KBM-7 (cell line): ENCODE results near the gene SYAP1.
"Not testable (repeated sequence)": the region's sequence is repeated elsewhere in the genome, so short reads cannot be mapped to it uniquely, and the experiment has no call there.

Experiments
- DNase-seq: peaks from one replicate; pipeline ENCODE4 v3.0.0-alpha.2; 2015
- in situ Hi-C: fragments of 300-500 bp; cut with MboI; formaldehyde crosslinking; loops from 2 replicates; pipeline ENCODE4 v1.14.3; 2020; ENCODE audit warnings: low sequenced_read_pairs, low pct_unique_long_range_greater_than_20kb, mixed read lengths

The SYAP1 gene

DNA sequence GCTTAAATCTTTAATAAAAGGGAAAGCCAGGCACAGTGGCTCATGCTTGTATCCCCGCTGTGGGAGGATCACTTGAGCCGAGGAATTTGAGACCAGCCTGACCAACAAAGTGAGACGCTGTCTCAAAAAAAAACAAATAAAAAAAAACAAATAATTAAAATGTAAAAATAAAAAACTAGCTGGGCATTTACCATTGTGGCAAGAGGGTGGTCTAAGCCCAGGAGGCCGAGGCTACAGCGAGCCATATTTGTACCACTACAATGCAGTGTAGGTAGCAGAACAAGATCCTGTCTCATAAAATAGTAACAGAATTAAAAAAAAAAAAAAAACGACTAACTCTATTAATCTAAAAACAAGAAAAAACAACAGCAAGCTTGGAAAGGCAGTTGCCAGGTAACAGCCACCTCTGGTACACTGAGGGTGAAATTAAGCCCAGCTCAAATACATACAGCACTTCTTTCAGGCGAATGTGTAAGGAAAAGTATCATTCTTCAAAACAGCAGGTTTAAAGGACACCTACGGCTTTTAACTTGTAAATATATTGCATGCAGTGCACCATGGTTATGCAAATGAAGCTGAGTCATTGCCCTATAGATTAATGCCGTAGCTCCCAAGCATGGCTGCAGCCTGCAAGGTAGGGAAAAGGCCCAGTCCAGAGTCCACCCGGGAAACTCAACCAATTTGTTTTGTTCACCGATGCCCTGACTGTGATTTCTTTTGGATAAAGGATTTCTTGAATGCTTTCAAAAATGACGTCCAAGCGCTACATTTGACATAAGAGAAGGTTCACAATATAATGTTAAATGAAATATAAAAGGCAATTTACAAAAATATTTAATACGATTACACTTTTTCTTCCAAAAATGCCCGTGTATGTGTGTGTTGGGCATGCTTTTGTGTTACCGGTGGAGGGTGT, 52.3 kb downstream of the SYAP1 start:
- in situ Hi-C loops, result no loop called here
- DNase-seq, result peak; percentile 7

DNA sequence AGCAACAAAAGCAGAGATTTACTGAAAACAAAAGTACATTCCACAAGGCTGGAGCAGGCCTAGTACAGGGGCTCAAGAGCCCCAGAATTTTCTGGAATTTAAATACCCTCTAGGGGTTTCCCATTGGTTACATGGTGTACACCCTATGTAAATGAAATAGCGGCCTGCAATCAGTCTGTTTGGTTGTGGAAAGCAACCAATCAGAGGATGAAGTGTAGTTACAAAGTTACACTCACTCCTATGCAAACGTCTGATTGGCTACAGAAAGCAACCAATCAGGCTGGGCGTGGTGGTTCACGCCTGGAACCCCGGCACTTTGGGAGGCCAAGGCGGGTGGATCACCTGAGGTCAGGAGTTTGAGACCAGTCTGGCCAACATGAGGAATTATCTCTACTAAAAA, 53.0 kb downstream of the SYAP1 start:
- in situ Hi-C loops, result no loop called here
- no peak for DNase-seq

GRCh38 chrX:16774746-16775145, 55.3 kb downstream of the SYAP1 start:
- in situ Hi-C loops, result no loop called here
- no peak for DNase-seq

GRCh38 chrX:16778545-16778944, 59.1 kb downstream of the SYAP1 start:
- no peak for DNase-seq
- in situ Hi-C loops, result no loop called here

- no peak for DNase-seq
- in situ Hi-C loops, result no loop called here
Measured at GRCh38 chrX:16778993-16779392, 59.6 kb downstream of the SYAP1 start.

- DNase-seq, in situ Hi-C loops: not testable (repeated sequence)
Measured at GRCh38 chrX:16779815-16780214, 60.4 kb downstream of the SYAP1 start.

DNA sequence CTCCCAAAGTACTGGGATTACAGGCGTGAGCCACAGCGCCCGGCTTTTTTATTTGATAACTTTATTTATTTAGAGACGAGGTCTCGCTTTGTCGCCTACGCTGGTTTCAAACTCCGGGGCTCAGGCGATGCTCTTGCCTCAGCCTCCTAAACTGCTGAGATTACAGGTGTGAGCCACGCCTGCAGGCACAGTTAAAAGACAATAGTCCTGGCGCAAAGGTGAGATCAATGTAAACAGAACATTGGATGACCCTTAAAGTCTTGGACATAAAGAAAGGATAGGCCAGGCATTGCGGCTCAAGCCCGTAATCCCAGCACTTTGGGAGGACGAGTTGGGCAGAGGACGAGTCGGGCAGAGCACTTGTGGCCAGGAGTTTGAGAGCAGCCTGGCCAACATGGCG, 64.0 kb downstream of the SYAP1 start:
- no peak for DNase-seq
- in situ Hi-C loops, result no loop called here

GRCh38 chrX:16784440-16784839, 65.0 kb downstream of the SYAP1 start:
- DNase-seq, in situ Hi-C loops: not testable (repeated sequence)

- DNase-seq, result no peak
- in situ Hi-C loops, result no loop called here
Measured at GRCh38 chrX:16785247-16786138, 66.1 kb downstream of the SYAP1 start.

DNA sequence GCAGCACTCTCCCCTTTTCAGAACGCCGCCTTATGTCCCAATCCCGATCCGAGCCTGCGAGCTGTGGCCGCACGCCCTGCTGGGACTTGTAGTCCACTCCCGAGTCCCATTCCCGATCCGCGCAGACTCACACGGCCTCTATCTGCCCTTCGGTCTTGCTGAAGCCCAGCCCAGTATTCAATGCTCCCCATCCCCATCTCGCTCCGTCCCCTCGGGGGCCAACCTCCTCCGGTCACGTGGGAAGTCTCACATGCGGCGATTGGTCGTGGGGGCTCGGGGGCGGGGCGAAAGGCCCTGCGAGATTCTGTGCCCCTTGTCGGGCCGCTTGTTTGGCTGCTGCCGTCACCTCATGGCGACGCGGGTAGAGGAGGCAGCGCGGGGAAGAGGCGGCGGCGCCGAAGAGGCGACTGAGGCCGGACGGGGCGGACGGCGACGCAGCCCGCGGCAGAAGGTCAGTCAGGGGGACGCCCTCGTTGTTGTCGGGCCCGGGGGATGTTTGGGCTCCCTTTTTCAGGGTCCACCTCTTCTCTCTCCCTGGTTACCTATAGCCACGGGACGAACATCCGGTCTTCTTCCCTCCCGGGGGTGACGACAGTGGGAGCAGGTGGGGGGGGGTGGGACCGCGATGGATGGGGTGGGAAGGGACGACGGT, 66.9 kb downstream of the SYAP1 start, which contains the start of gene TXLNG:
TXLNG (plus strand) TSS at position 328 of the 652 bp plus-strand sequence; CDS start at position 350, 22 bp downstream.
- in situ Hi-C loops, result no loop called here
- DNase-seq, result peak; percentile 100

DNA sequence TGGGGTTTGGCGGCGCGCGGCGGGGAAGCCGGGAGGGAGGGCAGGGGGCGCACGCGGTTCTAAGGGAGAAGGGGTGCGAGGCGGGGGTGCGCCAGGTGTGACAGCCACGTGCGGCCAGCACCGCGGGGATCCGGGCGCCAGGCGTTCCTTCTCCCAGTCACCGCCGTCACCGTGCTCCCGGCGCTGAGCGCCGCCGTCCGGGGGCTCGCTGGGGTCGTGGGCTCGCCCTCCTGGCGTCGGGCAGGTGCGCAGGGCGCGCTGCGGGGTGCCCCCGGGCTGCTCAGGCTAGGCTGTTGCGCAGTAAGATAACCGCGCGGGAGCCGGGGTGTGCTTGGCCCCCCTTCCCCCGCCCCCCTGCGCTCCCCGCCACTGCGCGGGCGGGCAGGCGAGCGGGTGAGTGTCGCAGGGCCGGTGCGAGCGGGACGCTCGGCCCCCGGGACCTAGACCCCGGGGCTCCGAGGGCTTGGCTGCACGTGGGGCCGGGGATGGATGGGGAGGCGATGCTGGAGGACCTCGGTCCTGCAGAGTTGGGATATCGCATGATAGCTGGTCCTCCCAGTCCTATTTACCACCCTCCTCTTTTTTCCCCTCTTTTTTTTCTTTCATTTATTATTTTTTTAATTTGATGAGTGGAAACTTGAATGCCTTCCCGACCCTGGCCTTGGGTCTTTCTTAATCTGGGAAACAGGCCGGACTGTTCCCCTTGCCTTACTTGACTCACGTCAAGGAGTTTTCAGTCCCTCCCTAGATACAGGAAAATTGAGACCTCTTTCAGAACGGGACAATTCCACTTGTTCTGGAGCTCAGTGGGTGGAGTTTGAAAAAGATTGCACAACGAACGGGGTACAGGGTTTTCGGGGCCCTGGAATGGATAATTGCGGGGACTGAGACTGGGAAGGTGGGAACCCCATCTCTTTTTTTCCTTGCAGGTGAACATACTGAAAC, 67.7 kb downstream of the SYAP1 start:
- in situ Hi-C loops, result no loop called here
- no peak for DNase-seq

DNA sequence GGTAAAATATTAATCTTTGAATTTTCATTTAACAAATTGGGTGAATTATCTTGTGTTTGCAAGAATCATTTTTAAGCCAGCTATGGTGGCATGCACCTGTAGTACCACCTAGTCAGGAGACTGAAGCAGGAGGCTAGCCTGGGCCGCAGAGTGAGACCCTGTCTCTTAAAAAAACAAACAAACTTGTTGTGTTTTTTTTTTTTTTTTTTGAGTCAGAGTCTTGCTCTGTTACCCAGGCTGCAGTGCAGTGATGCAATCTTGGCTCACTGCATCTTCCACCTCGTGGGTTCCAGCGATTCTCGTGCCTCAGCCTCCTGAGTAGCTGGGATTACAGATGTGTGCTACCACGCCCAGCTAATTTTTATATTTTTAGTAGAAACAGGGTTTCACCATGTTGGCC, 69.1 kb downstream of the SYAP1 start:
- in situ Hi-C loops, result no loop called here
- no peak for DNase-seq

GRCh38 chrX:16796298-16796697, 76.9 kb downstream of the SYAP1 start:
- in situ Hi-C loops, result no loop called here
- no peak for DNase-seq

- DNase-seq, result no peak
- in situ Hi-C loops, result no loop called here
Measured at GRCh38 chrX:16797358-16797757, 77.9 kb downstream of the SYAP1 start.

DNA sequence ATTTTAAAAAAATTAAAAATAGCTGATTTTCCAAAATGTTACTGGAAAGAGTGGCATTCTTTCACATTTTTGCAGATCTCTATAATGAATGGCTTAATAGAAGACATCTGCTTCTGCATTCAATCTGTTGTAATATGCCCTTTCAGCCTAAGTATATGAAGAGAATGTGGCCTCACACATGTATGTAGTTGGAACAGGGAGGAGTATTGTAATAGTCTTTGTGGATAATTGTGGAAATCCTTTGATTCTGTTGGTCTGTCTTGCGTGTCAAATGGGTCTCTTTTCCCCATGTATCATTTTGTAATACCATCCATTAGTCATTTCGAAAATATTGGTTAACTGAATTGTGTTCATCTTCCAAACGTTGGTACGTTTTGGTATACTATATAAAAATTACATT, 78.4 kb downstream of the SYAP1 start:
- DNase-seq, result no peak
- in situ Hi-C loops, result no loop called here

DNA sequence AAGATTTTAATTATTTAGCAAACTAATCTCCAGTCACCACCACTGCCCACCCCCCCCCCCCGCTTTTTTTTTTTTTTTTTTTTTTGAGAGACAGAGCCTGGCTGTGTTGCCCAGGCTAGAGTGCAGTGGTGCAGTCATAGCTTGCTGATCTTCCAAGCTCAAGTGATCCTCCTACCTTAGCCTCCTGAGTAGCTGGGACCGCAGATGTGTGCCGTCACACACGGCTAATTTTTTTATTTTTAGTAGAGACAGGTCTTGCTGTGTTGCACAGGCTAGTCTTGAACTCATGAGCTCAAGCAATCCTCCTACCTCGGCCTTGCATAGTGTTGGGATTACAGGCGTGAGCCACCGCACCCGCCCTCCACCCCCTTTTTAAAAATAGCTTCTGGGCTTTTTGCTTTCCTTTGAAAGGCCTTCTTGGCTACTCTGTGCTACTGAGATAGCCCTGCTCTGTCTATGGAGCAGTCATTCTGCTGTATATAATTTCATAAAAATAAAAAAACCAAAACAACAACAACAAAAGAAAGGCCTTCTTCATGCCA, 85.6 kb downstream of the SYAP1 start:
- no peak for DNase-seq
- in situ Hi-C loops, result no loop called here

GRCh38 chrX:16807548-16807947, 88.1 kb downstream of the SYAP1 start:
- peak; percentile 38 for DNase-seq
- in situ Hi-C loops, result no loop called here

DNA sequence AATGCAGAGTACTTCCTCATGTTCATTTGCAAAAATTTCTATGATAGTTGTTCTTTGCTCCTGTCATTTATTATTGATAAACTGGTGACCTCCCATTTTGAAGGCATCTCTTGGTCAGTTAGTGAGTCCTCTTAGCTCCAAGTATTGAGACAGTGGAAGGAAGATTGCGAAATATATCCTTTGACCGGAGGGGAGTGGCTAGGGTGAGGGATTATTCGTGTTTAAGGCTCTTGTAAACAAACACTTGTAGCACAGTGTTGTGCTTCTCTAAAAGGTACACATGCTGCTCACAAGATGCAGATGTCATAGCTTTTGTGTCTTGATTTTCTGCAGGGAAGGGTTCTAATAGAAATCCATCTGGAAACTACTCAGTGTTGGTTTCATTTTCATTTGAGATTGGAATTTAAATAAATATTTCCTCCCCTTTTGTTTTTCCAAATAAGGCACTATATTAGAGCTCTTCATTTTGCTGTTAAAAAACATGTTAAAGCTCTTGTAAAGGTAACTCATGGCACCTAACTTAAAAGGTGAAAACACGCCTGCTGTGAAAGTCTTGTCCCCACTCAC, 88.6 kb downstream of the SYAP1 start:
- peak; percentile 22 for DNase-seq
- in situ Hi-C loops, result no loop called here
